Activated CD4-positive, alpha-beta T cell treated with anti-CD3 and anti-CD28 coated beads for 4 hours (primary cell): ENCODE measurements around the gene C16orf78.
A peak's percentile ranks its signal among the peaks of the same experiment; 100 is the strongest.

Experiments
- DNase-seq, 2 donors: peaks; one replicate each; pipeline ENCODE4 v3.0.0-alpha.2; 2020

The C16orf78 gene

DNA sequence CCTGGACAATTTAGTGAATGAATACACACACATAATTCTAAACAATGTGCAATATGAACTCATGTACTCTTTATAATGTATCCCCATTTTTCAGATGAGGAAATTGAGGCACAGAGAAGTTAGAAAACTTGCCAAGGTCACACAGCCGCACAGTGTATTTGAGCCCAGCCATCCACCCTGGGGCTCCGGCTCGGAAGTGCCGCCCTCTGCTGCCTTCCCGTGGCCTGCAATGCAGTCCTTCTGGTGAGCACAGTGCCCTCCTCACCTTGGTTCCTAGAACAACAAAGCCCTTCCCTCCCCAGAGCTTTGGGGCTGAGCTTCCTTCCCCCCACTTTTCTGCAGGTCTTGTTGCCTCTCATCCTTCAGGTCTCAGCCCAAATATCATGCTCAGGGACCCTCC is 63.7 kb downstream of the C16orf78 start:
- no peak for DNase-seq

DNA sequence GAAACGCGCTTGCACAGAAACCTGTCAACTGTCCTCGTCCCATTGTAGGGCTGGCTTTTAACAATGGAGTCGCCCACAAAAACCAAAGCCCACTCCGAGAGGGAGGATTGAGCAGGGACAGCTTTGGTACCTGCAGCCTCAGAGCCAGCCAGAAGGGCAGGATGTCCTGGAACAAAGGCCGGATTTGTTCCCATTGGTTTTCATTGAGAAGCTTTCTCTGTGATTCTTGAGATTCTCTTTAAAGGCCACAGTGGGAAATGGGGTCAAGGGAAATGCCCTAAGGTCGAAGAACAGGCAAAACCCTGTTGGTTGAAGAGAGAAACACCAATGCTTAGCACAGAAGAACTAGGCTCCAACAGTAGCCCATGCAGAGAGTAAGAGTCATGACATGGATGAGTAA is 65.4 kb downstream of the C16orf78 start:
- DNase-seq = no peak

DNA sequence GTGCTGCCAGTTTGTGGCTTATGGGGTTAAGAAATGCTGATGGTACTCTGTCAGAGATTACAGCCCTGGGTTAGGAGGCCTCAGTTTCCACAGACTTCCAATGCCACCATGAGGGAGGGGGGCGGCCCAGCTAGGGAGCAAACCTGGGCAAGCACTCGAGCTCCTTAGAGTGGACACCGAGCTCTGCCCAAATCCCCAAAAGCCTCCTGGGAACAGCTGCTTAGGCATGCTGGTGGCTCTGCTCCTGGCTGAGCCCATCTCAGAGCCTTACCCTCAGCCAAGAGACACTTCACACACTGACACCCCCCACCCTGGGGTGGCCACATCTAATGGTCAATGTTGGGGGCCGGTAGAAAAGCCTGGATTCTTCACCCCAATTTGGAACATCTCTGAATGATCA is 66.1 kb downstream of the C16orf78 start:
- DNase-seq = no peak

DNA sequence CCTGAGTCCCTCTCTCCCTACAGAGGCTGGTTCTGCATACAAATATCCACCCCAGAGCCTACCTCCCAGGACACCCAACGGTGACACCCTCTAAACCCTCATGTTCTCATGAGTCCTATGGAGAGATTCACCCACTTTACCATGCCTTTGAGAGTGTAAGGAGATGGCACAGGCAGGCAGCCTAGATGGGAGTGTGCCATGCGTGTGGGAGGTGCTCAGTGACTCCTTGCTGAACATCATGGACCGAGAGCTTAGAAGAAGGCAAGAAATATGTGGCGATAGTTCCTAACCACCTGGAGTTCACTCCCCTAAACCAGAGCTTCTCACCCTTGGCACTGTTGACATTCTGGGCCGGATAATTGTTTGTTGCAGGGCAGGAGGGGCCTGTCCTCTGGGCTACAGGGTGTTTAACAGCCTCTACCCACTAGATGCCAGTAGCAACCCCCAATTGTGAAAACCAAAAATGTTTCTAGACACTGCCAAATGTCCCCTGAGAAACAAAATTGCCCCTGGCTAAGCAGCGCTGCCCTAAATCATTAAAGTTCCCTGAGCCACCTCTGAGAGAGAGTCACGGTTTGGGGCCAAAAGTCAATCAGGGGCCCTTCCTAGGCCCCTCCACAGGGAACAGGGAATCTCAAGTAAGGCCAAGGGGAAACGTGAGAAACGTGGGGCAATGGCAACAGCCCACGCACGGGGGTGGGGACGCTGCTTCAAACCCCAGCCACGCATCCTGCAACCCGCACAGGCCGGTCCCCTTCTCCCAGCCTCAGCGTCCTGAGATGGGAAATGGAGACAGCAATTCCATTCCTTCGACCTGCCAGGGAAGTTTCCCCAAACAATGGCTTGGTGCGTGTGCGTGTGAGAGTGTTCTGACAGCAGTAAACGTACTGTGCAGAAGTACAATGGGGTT is 66.8 kb downstream of the C16orf78 start:
- no peak for DNase-seq

DNA sequence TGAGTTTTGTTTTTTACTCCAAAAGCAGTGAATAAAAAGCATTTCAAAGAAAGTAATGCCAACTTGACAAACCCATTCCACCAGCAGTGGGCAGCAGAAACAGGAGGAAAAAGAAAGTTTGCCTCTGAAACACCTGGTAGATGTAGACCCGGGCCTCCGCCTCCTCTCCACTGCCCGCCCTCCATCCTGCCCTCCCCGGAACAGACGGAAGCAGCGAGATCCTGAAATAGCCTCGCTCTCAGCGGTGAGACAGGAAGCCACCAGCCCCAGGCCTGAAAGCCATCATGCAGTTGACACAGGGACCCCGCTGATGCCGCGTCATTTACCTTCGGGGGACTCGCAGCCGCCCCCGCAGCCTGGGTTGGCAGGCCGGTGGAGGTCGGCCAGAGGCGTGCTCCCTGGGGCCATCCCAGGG is 67.8 kb downstream of the C16orf78 start:
- DNase-seq = peak; percentile 51

DNA sequence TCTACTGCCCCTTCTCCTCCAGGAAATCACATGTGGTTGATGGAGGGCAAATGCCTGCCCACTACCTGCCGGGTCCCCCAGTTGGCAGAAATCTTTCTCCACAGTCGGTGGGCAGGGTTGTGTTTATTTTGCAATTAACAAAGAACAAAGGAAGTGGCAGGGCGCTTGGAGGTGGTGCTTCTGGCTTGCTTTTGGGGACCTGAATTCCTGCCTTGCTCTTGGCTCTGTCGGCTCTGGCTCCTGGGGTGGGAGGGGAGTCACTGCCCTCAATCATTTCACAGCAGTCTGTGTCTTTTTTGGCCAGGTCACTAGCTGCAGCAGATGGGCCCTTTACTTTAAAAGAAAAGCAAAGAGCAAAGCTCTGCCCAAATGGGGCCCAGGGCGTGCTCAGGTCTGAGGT is 69.2 kb downstream of the C16orf78 start:
- no peak for DNase-seq

DNA sequence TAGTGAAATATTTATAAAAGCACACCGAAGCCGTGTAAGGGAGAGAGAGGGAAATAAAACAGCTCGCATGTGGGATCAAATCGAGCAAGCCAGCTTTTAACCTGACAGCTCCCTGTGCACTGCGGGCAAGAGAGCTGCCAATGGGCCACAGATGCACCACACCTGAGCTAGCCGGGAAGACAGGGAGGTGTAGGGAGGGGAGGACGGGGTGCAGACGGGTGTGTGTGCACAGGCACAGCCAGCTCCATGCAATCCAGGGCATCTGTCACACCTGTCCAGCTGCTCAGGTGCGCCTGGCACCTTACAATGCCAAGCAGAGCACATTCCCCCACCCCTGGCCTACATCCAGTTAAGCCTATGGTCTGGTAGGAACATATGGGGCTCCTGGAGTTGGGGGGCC is 70.0 kb downstream of the C16orf78 start:
- DNase-seq = no peak

DNA sequence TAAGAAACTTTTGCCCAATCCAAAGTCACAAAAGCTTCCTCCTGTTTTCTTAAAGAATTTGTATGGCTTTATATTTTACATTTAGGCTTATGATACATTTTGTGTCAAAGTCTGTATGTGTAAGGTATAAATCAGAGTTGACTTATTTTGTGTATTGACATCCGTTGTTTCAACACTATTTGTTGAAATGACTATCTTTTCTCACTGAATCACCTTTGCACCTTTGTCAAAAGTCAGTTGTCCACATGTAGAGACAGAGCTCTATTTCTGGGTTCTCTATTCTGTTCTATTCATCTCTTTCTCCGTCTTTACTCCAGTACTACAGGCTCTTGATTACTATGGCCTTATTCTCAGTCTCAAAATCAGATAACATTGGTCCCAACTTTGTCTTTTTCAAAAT is 73.2 kb downstream of the C16orf78 start:
- DNase-seq = no peak
